HL-60 (cell line): ENCODE measurements around the gene TCAP.

ENCODE experiments used
- DNase-seq, 2 experiments: peaks; one replicate each; pipeline ENCODE4 v3.0.0-alpha.2; 2010 to 2020; ENCODE audit warnings: low read depth in 1 of 2, low spot score in 1 of 2
- H3K27ac ChIP-seq: fragments of 250-450 bp; sonication (Bioruptor Pico); replicated peaks from 2 replicates; pipeline ENCODE4 v1.5.1; 2020; ENCODE audit warnings: mild to moderate bottlenecking, moderate library complexity
- H3K27me3 ChIP-seq: fragments of 250-450 bp; sonication (Bioruptor Pico); 2 replicates; pipeline ENCODE4 v1.5.1; 2021; ENCODE audit warnings: mild to moderate bottlenecking, moderate library complexity; ENCODE audit not compliant: insufficient read depth, poor library complexity, severe bottlenecking
- H3K4me3 ChIP-seq: replicated peaks from 2 replicates; pipeline ENCODE4 v1.5.1; 2011; ENCODE audit warnings: mild to moderate bottlenecking, control low read depth, low read length; ENCODE audit not compliant: insufficient read depth
- CTCF ChIP-seq: IDR thresholded peaks from one replicate; pipeline ENCODE4 v1.5.1; 2011; ENCODE audit warnings: low read length, control low read depth, inconsistent platforms; ENCODE audit not compliant: insufficient read depth
- GABPA ChIP-seq: IDR thresholded peaks from 2 replicates; pipeline ENCODE4 v1.6.1; 2012; ENCODE audit warnings: low read depth
- POLR2AphosphoS5 ChIP-seq: IDR thresholded peaks from 2 replicates; pipeline ENCODE4 v1.6.1; 2012; ENCODE audit warnings: low read depth
- REST ChIP-seq: IDR thresholded peaks from 2 replicates; pipeline ENCODE4 v1.6.1; 2012; ENCODE audit warnings: low read depth; ENCODE audit not compliant: insufficient replicate concordance
- SPI1 ChIP-seq: IDR thresholded peaks from 2 replicates; pipeline ENCODE4 v1.6.1; 2012; ENCODE audit warnings: low read depth, mild to moderate bottlenecking, borderline replicate concordance

TCAP gene

GRCh38 chr17:39666601-39667261 lies 1.6 kb downstream of the TCAP start:
- DNase-seq: no peak
- Histone ChIP-seq H3K27ac (no peak overlapping the region), H3K4me3 (no peak overlapping the region), H3K27me3 (peaks cover 43% of the 10 kb centered on the region)
- no peak for TF ChIP-seq REST
- no peak for TF ChIP-seq GABPA
- no peak for TF ChIP-seq SPI1
- no peak for TF ChIP-seq CTCF
- TF ChIP-seq POLR2AphosphoS5: no peak

- H3K27ac ChIP-seq: no peak overlapping the region
- DNase-seq: no peak
- TF ChIP-seq GABPA: no peak
- TF ChIP-seq SPI1: no peak
- no peak for TF ChIP-seq POLR2AphosphoS5
- TF ChIP-seq REST: no peak
- TF ChIP-seq CTCF: no peak
- H3K27me3 ChIP-seq: peaks cover 43% of the 10 kb centered on the region
- H3K4me3 ChIP-seq: no peak overlapping the region
These were observed 2.3 kb downstream of the TCAP start for GRCh38 chr17:39667262-39667944.

GRCh38 chr17:39667945-39668924 lies 3.1 kb downstream of the TCAP start, which contains the start of gene PNMT:
Gene PNMT (plus strand): TSS chr17:39668453. CDS start chr17:39668476, 23 bp downstream.
- Histone ChIP-seq H3K27ac (no peak within 1 kb of the TSS), H3K4me3 (no peak within 1 kb of the TSS; the same call in 1 of the 2 replicates), H3K27me3 (peaks cover 43% of the 10 kb centered on the region)
- peak in 1 of 2 experiments; percentile 58 for DNase-seq
- TF ChIP-seq CTCF (no peak), SPI1 (no peak), REST (no peak), POLR2AphosphoS5 (no peak), GABPA (no peak)
